Fibroblast of the aortic adventitia (primary cell): ENCODE measurements around the gene SPRR3. TPM values are rescaled to one million over a fixed set of nuclear protein-coding genes. Genes with fewer than 3 reads are reported as not detected.

Source experiments
- DNase-seq: peaks from one replicate; pipeline ENCODE4 v3.0.0-alpha.2; 2010; ENCODE audit warnings: low read depth
- H3K4me3 ChIP-seq: 2 replicates; pipeline ENCODE4 v1.5.1; 2011; ENCODE audit warnings: low read depth, mild to moderate bottlenecking, control low read depth, low read length, moderate library complexity
- total RNA-seq: library from RNA; depleted of rRNA; stranded (reverse); fragments of >200 nt; gene quantifications from 2 replicates; pipeline ENCODE4 v1.2.3, GENCODE V29; 2012; ENCODE audit warnings: low replicate concordance
- TF ChIP-seq, protein P1 (sequence below): IDR thresholded peaks from 2 replicates; pipeline ENCODE4 v1.5.1; 2011; ENCODE audit warnings: mild to moderate bottlenecking, low read length, control low read depth, inconsistent platforms; ENCODE audit not compliant: insufficient read depth

SPRR3 gene
- total RNA-seq, 1 donor = not detected

DNA sequence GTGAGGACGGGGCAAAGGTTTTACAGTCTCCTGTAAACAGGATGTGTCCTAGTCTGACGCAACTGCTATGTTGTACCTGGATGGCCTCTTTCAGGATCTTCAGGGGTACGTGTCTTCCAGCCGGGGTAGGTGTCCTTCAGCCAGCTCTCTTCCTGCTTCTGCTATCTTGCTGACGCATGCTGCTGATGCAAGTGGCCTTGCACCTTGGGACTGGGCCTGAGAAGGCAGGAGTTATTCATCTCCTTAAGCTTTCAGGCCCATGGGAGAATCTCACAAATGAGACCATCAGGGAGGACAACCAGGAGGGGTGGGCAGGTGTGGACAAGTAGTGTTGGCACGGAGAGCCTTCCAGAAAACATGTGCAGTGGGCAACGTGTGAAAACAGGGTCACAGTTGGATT, 21.6 kb downstream of the SPRR3 start:
- H3K4me3 ChIP-seq = no peak overlapping the region
- no peak for DNase-seq
- TF ChIP-seq, protein P1, sequence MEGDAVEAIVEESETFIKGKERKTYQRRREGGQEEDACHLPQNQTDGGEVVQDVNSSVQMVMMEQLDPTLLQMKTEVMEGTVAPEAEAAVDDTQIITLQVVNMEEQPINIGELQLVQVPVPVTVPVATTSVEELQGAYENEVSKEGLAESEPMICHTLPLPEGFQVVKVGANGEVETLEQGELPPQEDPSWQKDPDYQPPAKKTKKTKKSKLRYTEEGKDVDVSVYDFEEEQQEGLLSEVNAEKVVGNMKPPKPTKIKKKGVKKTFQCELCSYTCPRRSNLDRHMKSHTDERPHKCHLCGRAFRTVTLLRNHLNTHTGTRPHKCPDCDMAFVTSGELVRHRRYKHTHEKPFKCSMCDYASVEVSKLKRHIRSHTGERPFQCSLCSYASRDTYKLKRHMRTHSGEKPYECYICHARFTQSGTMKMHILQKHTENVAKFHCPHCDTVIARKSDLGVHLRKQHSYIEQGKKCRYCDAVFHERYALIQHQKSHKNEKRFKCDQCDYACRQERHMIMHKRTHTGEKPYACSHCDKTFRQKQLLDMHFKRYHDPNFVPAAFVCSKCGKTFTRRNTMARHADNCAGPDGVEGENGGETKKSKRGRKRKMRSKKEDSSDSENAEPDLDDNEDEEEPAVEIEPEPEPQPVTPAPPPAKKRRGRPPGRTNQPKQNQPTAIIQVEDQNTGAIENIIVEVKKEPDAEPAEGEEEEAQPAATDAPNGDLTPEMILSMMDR = no peak

- TF ChIP-seq, protein P1 = no peak
- DNase-seq = no peak
- H3K4me3 ChIP-seq = no peak overlapping the region
Observed at GRCh38 chr1:153024413-153024812, 22.9 kb downstream of the SPRR3 start.

- TF ChIP-seq, protein P1 = no peak
- no peak for DNase-seq
- H3K4me3 ChIP-seq = no peak overlapping the region
Observed at GRCh38 chr1:153025797-153026196, 24.2 kb downstream of the SPRR3 start.

DNA sequence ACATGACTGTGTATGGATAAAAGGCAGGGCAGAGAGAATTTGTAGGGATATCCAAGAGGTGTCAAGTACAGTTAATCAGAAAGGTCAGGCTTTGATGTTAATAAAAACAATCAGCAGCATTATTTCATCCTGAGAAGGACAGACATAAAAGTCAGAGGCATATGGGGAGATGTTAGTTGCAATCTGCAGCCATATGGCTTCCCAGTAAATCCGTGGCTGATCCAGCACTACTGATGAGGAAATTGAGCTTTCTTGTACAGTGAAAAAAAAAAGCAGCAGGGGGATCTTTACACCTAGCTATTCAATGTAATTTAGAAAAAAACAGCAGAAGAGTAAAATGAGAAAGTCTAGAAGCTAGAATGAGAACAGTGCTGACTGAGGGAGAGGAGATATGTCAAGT, 27.2 kb downstream of the SPRR3 start:
- no peak overlapping the region for H3K4me3 ChIP-seq
- TF ChIP-seq, protein P1 = no peak
- no peak for DNase-seq

DNA sequence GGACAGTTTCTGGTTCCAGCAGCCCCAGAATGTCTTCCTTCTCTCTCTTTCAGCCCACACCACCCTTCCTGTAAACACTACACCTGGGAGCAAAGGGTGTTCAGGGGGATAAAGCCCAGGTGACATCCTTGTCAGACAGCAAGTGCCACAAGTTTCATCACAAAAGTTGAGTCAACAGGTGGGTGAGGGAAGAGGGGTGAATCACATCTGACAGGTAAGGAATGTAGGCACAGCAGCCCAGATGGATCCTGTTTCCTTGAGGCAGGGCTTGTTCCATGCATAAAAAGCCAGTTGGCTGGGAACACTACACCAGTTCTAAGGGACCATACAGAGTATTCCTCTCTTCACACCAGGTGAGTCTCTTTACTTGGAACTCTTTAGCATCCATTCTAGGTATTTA, 29.3 kb downstream of the SPRR3 start, which contains the start of gene SPRR1B:
SPRR1B (plus strand) TSS at position 309 of the 400 bp plus-strand sequence. CDS start 1,143 bp downstream, outside the sequence.
- H3K4me3 ChIP-seq = no peak within 1 kb of the TSS
- DNase-seq = no peak
- TF ChIP-seq, protein P1 = no peak

- TF ChIP-seq, protein P1 = no peak
- no peak overlapping the region for H3K4me3 ChIP-seq
- DNase-seq = no peak
Observed at GRCh38 chr1:153032073-153032472, 30.5 kb downstream of the SPRR3 start.

- TF ChIP-seq, protein P1 = peak; percentile 3
- DNase-seq = peak; percentile 43
- H3K4me3 ChIP-seq = no peak overlapping the region
Observed at GRCh38 chr1:153032677-153033308, 31.2 kb downstream of the SPRR3 start.
